ENCODE results near the gene PLEKHM3.

PLEKHM3 gene

GRCh38 chr2:207782238-207783030 is 242.9 kb downstream of the PLEKHM3 start:
- no peak for DNase-seq

GRCh38 chr2:207779523-207779922 is 245.8 kb downstream of the PLEKHM3 start:
- no peak for DNase-seq

GRCh38 chr2:207778298-207778882 is 246.9 kb downstream of the PLEKHM3 start:
- no peak for DNase-seq

- no peak for DNase-seq
These were observed 248.2 kb downstream of the PLEKHM3 start for GRCh38 chr2:207777124-207777523.

- no peak for DNase-seq
These were observed 249.9 kb downstream of the PLEKHM3 start for GRCh38 chr2:207775473-207775872.

- no peak for DNase-seq
These were observed 252.5 kb downstream of the PLEKHM3 start for GRCh38 chr2:207772844-207773205.

- DNase-seq: peak; percentile 15 to 37
These were observed 253.1 kb downstream of the PLEKHM3 start for GRCh38 chr2:207772081-207772843.

GRCh38 chr2:207771421-207771820 is 253.9 kb downstream of the PLEKHM3 start:
- DNase-seq: no peak

Data from inflammatory macrophage (primary cell).